T47D (cell line): ENCODE results near the gene HUNK.
A peak's percentile ranks its signal among the peaks of the same experiment; 100 is the strongest.
"Not testable (repeated sequence)": the region's sequence is repeated elsewhere in the genome, so short reads cannot be mapped to it uniquely, and the experiment has no call there.

Experiments used
- DNase-seq, 2 experiments: peaks; one replicate each; pipeline versions ENCODE4 v3.0.0 to v3.0.0-alpha.2; 2011 to 2012; ENCODE audit warnings: low read depth in 1 of 2, low spot score in 1 of 2
- JUND ChIP-seq: IDR thresholded peaks from 2 replicates; pipeline ENCODE4 v1.6.1; 2012; ENCODE audit warnings: low read depth
- in situ Hi-C: cut with HindIII; loops from 2 replicates; pipeline ENCODE4 v1.10.0; 2016; ENCODE audit warnings: low sequenced_read_pairs, low pct_unique_long_range_greater_than_20kb

HUNK gene

DNA sequence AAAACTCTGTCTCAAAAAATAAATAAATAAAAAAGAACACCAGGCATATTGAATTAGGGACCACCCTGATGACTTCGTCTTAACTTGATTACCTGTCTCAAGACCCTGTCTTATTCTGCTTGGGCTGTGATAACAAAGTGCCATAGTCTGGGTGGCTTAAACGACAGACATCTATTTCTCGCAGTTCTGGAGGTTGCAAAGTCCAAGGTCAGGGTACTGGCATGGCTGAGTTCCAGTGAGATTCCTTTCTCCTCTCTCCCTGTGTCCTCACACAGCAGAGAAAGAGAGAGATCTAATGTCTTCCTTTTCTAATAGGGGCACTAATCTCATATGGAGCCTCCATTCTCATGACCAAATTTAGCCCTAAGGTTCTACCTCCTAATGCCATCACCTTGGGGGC lies 145.6 kb downstream of the HUNK start:
- no peak for TF ChIP-seq JUND
- DNase-seq: no peak
- in situ Hi-C loops: no loop called here

DNA sequence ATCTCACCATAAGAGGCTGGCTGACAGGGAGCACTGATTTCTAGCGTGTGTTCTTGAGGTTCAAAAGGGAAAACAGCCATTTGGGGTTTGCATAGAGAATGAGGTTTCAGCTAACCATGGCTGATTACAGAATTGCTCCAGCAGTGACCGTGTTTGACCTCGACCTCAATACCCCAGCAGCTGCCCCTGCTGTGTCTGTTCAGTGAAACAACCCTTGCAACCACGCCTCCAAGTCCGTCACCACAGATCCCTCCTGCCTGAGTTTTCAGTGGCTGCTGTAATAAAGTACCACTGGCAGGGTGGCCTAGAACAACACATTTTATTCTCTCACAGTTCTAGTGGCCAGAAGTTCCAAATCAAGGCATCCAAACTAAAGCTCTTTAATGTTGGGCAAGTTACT lies 147.7 kb downstream of the HUNK start:
- no peak for TF ChIP-seq JUND
- DNase-seq: no peak
- in situ Hi-C loops: no loop called here

DNA sequence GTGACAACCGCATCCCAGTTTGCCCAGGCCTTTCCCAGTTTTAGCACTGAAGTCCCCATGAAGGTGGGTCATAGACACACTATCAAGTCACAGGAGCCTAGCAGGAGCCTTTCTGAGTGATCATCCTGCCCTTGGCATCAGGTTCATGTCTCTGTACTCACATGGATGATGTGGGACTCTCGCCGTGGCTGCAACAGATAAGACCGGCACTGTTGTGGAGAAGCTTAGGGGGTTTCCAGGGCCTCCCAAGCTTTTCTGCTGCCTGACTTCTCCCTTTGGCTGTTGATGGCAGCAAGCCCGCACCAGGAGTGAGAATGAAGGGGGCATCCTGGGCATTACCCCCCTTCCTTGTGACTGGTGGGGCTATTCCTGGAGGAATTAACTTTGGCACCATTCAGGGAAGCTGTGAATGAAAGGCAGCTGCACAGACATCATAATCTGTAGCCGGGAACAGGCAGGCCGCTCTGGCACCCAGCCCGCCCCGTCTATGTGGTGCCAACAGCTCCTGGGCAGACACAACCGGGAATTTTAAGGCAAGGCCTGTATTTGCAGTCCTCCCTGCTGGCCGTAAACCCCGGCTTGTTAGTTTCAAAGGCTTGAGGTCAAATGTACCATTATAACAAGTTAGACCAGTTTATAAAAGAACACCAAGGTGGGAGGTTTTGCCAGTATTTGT lies 148.6 kb downstream of the HUNK start:
- in situ Hi-C loops: no loop called here
- DNase-seq: peak; percentile 72 to 89
- no peak for TF ChIP-seq JUND

DNA sequence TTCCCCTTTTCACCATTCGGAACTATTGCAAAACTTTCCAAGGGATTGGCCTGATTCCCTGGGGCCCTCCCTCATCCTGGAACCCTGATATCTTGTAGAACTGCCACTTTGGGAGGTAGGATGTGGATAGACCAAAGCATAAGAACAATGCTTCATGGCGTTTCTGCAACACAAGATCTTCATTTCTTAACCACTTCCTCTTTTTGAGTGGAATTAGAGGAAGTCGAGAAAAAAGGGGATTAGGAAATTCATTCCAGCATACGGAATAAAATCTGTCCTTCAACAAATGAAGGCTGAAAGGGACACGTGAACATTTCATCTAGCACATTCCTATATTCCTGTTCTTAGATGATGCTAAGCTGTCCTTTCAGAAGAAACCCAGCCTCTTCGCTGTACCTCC lies 149.3 kb downstream of the HUNK start:
- no peak for DNase-seq
- in situ Hi-C loops: no loop called here
- no peak for TF ChIP-seq JUND

DNA sequence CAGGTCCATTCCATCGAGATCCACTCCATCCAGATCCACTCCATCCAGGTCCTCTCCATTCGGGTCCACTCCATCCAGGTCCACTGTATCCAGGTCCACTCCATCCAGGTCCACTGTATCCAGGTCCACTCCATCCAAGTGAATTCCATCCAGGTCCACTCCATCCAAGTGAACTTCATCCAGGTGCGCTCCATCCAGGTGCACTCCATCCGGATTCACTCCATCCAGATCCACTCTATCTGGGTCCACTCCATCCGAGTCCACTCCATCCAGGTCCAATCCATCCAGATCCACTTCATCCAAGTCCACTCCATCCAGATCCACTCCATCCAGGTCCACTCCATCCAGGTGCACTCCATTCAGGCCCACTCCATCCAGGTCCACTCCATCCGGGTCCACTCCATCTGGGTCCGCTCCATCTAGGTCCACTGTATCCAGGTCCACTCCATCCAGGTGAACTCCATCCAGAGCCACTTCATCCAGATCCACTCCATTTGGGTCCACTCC lies 157.4 kb downstream of the HUNK start:
- TF ChIP-seq JUND: no peak
- no peak for DNase-seq
- in situ Hi-C loops: no loop called here

DNA sequence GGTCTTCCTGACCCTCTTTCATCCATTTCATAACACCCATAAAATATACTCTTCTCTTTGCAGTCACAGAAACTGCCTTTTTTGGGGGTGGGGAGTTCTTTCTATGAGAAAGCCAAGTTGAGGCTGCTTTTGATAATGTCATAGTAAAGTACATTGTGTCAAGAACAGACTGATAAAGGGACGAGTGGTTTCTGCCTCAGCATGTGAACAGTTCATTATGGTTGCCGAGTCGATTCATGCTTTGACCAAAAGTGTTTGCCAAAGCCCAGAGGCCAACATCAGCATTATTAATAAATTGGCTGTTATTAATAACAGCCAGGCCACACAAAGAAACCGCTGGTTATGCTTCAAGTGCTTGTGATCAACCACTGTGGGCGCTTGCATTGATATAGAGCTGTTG lies 162.0 kb downstream of the HUNK start:
- no peak for TF ChIP-seq JUND
- in situ Hi-C loops: no loop called here
- DNase-seq: no peak

DNA sequence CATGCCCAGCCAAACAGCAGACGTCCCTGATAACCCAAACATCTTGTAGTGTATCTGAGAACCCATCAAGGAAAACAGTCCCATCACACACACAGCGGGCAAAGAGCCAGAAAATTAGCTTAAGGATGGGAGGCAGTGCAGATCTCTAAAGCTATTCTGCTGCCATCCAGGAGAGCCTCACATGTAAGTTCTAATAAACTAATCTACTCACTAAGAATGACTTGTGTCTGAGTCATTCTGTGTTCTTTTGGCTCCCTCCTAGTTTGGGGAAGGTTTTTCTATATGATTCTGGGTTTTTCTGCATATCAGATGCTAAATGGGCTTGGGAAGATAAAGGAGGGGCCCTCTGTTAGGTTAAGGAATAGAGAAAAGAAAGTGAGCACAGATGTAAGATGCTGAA lies 162.8 kb downstream of the HUNK start:
- in situ Hi-C loops: no loop called here
- no peak for TF ChIP-seq JUND
- DNase-seq: no peak

DNA sequence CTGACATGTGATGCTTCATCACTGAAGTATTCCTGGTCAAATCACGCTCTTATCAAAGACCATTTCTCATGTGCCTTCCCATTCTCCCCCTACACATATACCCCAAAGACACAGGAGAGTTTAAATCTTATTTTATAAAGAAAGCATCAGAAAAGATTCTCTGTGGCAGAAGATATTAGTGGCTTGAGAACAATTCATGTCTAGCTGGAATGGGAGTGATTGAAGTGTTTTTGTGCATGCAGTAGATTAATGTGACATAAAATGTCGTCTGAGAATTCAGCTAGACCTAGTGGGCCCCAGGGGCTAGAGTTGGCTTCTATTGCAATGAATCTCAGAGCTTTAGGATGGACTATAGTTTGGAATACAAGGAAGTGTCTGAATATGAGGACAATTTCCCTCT lies 163.9 kb downstream of the HUNK start:
- no peak for TF ChIP-seq JUND
- in situ Hi-C loops: no loop called here
- no peak for DNase-seq

DNA sequence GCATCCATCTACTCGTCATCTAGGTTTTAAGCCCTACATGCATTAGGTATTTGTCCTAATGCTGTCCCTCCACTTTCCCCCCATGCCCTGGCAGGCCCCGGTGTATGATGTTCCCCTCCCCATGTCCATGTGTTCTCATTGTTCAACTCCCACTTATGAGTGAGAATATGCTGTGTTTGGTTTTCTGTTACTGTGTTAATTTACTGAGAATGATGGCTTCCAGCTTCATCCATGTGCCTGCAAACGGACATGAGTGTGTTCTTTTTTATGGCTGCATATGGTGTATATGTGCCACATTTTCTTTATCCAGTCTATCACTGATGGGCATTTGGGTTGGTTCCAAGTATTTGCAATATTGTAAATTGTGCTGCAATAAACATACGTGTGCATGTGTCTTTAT lies 165.9 kb downstream of the HUNK start:
- DNase-seq, in situ Hi-C loops: not testable (repeated sequence)

DNA sequence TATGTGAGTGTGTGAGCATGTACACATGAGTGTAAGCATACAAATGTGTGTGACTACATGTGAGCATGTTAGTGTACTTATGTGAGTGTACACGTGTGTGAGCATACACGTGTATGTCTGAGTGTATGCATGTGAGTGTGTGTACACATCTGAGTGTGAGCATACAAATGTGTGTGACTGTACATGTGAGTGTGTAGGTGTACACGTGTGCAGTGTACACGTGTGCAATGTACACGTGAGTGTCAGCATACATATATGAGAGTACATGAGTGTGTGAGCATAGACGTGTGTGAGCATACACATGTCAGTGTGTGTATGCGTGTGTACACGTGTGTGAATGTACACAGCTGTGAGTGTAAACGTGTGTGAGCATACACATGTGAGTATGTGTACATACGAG lies 170.6 kb downstream of the HUNK start:
- DNase-seq: no peak
- TF ChIP-seq JUND: no peak
- in situ Hi-C loops: no loop called here

DNA sequence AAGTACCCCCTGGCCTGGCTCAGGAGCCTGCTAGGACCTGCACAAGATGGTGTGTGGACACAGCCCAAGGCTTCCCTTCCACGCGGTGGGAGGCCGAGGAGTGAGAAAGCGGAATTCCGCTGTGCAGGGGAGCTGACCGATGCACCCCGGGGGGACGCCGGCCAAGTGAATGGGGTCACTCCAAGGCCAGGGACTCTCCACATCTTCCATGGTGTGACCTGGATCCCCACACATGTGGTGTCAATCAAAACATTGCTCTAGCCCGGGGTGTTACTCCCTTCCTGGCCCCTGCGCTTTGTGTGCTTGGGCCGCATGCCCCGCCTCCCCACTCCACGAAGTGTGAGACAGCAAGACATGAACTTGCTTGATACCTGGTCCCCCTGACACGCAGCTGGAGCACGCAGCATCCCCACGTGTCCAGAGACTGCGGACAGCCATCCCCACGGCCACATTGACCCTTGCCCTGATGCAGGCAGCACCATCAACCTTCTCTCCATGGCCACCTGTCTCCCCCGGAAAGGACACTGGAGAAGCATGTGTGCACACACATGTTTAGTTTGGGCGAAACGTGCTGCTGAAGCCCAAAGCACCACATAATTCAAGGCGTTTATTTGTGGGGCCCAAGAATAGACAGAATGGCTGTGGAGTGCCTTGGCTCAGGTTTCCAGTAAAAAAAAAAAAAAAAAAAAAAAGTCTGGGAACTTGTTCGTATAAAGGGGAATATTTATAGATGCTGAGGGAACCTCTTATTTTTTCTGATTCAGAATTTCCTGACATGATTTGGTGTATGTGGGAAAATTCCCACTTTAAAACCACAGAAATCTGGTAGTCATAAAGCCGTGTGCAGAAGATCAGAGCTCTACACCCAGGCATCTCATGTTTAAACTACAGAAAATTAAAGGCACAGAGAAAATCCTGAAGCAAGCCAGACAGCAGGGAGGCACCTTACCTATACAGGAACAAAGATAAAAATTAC lies 171.7 kb downstream of the HUNK start:
- no peak for TF ChIP-seq JUND
- no peak for DNase-seq
- in situ Hi-C loops: no loop called here

DNA sequence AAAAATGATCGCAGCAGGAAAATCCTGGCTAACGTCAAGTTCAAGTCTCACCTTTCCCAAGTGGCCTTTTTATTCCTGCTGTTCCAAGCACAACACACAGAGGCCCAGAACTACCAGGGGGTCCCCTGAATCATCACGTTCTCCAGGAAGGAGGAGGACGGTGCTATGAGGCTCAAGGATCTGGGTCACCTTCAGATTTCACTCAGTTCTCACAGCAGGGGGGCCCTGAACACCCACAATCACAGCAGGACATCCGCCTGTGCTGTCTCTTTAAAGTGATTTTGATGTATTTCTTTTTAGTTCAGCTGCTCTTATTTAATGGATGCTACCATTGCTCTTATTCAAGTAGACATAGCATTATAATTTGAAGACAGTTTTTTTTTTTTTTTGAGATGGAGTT lies 173.4 kb downstream of the HUNK start:
- in situ Hi-C loops: no loop called here
- no peak for TF ChIP-seq JUND
- DNase-seq: no peak

DNA sequence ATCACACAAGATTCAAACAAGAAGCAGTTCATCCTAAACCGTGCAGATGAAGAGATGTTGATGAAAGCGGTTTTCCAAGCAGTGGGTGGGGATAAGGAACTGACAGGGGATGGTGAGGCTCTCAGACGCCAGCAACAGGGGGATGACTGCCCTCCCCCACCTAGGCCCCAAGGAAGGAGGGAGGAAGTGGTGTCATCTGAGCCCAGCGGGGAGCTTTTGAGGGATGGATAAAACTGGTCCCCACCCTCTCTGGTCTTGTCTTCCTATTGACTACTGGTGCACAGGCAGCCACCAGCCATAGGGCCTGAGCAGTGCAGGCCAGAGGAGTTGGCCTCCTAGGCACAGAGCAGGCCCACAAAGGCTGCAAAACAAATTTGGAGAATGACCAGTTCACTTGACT lies 175.5 kb downstream of the HUNK start:
- TF ChIP-seq JUND: no peak
- no peak for DNase-seq
- in situ Hi-C loops: no loop called here
